Brain microvascular endothelial cell (primary cell): ENCODE data around the gene NEDD1.

ENCODE experiments used
- DNase-seq: peaks from one replicate; pipeline ENCODE4 v3.0.0-alpha.2; 2020
- H3K27ac ChIP-seq: fragments of 250-450 bp; sonication (Bioruptor Pico); 2 replicates; pipeline ENCODE4 v1.5.1; 2020; ENCODE audit warnings: mild to moderate bottlenecking, moderate library complexity
- H3K27me3 ChIP-seq: fragments of 250-450 bp; sonication (Bioruptor Pico); replicated peaks from 2 replicates; pipeline ENCODE4 v1.5.1; 2020; ENCODE audit warnings: mild to moderate bottlenecking
- H3K36me3 ChIP-seq: fragments of 250-450 bp; sonication (Bioruptor Pico); replicated peaks from 2 replicates; pipeline ENCODE4 v1.5.1; 2020; ENCODE audit warnings: mild to moderate bottlenecking
- H3K4me3 ChIP-seq: 2 replicates; pipeline ENCODE4 v1.5.1; 2011; ENCODE audit warnings: low read depth, mild to moderate bottlenecking, control low read depth, low read length, moderate library complexity
- in situ Hi-C: cut with HindIII; loops from 2 replicates; pipeline ENCODE4 v1.10.0; 2017; ENCODE audit warnings: low sequenced_read_pairs, low pct_ligation_motif_present
- TF ChIP-seq, protein P1 (sequence below): IDR thresholded peaks from 2 replicates; pipeline ENCODE4 v1.5.1; 2011; ENCODE audit warnings: low read depth, mild to moderate bottlenecking, moderate library complexity, low read length, control low read depth, inconsistent platforms; ENCODE audit errors: missing control alignments

The NEDD1 gene

DNA sequence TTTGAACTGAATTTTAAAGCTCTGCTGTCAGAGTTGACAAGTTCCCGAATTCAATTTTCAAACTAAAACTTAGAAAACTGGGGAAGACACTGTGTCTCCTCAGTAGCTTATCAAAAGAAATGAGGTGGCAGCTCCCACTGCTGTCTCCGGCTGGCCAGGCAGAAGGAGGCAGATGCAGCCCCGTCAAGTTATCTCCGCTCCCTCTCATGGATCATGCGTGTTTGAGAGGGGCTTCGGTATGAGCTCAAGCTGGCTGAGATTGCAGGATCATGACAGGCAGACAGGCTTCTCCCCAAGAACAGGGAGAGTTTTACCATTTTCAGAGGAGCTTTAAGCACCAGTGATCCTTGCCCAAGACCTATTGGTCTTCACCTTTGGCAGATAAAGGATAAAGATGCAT is 88.8 kb downstream of the NEDD1 start:
- in situ Hi-C loops, result no loop called here
- no peaks in the 10 kb centered on the region for H3K36me3 ChIP-seq

DNA sequence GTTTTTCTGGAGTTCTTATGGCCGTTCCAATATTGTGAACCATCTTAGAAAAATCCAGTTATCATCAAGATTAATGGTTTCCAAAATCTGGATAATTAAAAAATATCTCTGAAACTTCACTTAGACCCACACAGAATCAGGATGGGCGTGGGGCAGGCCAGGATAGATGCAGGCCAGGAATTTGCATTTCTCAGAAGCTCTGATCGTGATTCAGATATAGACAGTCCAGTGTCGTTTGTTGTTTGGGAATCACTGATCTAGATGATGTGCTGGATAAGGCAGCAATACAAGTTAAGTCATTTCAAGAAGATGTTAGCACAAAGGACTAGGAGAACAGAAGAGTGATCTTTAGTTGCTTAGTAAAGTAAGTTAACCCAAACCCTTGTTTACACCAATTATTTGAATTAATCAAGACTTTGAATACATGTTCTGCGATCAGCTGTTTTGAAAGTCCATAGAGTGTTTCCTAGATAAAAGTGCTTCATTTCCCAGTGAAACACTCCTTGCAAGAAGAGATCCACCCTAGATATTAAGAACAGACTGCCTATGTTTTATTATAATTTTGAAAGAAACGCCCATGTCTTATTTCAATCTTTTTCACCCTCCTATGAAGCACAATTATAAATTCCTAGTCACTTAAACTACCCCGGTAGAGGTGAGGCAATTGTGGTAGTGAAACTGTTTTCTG is 90.9 kb downstream of the NEDD1 start:
- TF ChIP-seq, protein P1, sequence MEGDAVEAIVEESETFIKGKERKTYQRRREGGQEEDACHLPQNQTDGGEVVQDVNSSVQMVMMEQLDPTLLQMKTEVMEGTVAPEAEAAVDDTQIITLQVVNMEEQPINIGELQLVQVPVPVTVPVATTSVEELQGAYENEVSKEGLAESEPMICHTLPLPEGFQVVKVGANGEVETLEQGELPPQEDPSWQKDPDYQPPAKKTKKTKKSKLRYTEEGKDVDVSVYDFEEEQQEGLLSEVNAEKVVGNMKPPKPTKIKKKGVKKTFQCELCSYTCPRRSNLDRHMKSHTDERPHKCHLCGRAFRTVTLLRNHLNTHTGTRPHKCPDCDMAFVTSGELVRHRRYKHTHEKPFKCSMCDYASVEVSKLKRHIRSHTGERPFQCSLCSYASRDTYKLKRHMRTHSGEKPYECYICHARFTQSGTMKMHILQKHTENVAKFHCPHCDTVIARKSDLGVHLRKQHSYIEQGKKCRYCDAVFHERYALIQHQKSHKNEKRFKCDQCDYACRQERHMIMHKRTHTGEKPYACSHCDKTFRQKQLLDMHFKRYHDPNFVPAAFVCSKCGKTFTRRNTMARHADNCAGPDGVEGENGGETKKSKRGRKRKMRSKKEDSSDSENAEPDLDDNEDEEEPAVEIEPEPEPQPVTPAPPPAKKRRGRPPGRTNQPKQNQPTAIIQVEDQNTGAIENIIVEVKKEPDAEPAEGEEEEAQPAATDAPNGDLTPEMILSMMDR, result no peak
- Histone ChIP-seq H3K27me3 (no peaks in the 10 kb centered on the region), H3K4me3 (no peak overlapping the region), H3K36me3 (no peaks in the 10 kb centered on the region), H3K27ac (no peak overlapping the region)
- DNase-seq, result no peak
- in situ Hi-C loops, result no loop called here

More for the DNA sequence above, 88.8 kb downstream of the NEDD1 start:
- Histone ChIP-seq H3K27ac (no peak overlapping the region), H3K4me3 (no peak overlapping the region), H3K27me3 (no peaks in the 10 kb centered on the region)
- DNase-seq, result no peak
- TF ChIP-seq, protein P1, result no peak

DNA sequence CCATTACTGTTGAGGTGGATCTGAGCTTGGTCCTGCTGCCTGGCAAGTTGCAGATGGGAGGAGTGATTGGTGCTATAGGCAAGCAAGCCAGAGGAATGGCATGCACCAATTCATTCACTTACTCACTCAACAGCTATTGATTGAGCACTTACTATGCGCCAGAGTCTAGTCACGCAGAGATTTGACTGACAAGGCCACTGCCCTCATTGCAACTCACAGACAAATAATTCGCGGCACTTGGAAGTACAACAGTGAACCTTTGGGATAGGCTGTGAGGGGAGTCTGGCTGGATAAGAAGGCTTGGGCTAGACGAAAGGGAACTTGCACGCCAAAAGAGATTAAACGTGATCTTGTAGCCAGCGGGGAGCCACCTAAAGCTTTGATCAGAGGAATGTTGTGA is 96.2 kb downstream of the NEDD1 start:
- DNase-seq, result no peak
- Histone ChIP-seq H3K27me3 (no peaks in the 10 kb centered on the region), H3K27ac (no peak overlapping the region), H3K36me3 (no peaks in the 10 kb centered on the region), H3K4me3 (no peak overlapping the region)
- in situ Hi-C loops, result no loop called here
- TF ChIP-seq, protein P1, result no peak
